SK-N-SH (cell line): Measurements from ENCODE around the gene SLBP. TPM values are rescaled to one million over a fixed set of nuclear protein-coding genes. Genes with fewer than 3 reads are reported as not detected.
"Not testable (repeated sequence)": the region's sequence is repeated elsewhere in the genome, so short reads cannot be mapped to it uniquely, and the experiment has no call there.

ENCODE experiments used
- CTCF ChIA-PET: fragments of 300-600, 350-600 bp; formaldehyde crosslinking; extraction: SDS; loops from one replicate; lab custom pipeline; 2021; lab: Yijun Ruan, JAX
- POLR2A ChIA-PET: fragments of 350-600 bp; sonication (Branson Sonifier 250); formaldehyde crosslinking; extraction: SDS; loops from one replicate; lab custom pipeline; 2020; ENCODE audit warnings: antibody characterized with exemption, inconsistent platforms; lab: Yijun Ruan, JAX
- DNase-seq: peaks from one replicate; pipeline ENCODE4 v3.0.0; 2012
- H2AFZ ChIP-seq: fragments of 200-600 bp; sonication (generic); 2 replicates; pipeline ENCODE4 v1.8.1; 2016; ENCODE audit warnings: antibody characterized with exemption, mild to moderate bottlenecking, low read depth
- H3F3A ChIP-seq: fragments of 200-600 bp; sonication (generic); replicated peaks from 2 replicates; pipeline ENCODE3; 2016; ENCODE audit warnings: antibody characterized with exemption, mild to moderate bottlenecking; ENCODE audit not compliant: insufficient read depth
- H3K27ac ChIP-seq, 2 experiments: fragments of 200-500 bp in 1 of 2; fragments of 200-600 bp in 1 of 2; sonication (Bioruptor generic) in 1 of 2; sonication (generic), shearing (Covaris generic) in 1 of 2; 2 replicates each; pipeline versions ENCODE4 v1.5.1 to v1.6.1; 2014 to 2016; ENCODE audit warnings: low read depth in 2 of 2, inconsistent platforms in 1 of 2, low read length in 1 of 2, mild to moderate bottlenecking in 1 of 2, mixed read lengths in 1 of 2
- H3K27me3 ChIP-seq: fragments of 200-600 bp; sonication (generic), shearing (Covaris generic); 2 replicates; pipeline ENCODE4 v1.6.1; 2016; ENCODE audit warnings: mixed run types; ENCODE audit not compliant: insufficient read depth
- H3K36me3 ChIP-seq, 2 experiments: fragments of 200-500 bp in 1 of 2; fragments of 200-600 bp in 1 of 2; sonication (Bioruptor generic) in 1 of 2; sonication (generic) in 1 of 2; replicated peaks in 1 of 2; 2 replicates each; pipeline versions ENCODE3 to v1.5.1; 2014 to 2016; ENCODE audit warnings: low read length in 1 of 2, mild to moderate bottlenecking in 1 of 2; ENCODE audit not compliant: insufficient read depth in 2 of 2, control insufficient read depth in 1 of 2
- H3K4me1 ChIP-seq, 2 experiments: fragments of 200-500 bp in 1 of 2; fragments of 200-600 bp in 1 of 2; sonication (Bioruptor generic) in 1 of 2; sonication (generic), shearing (Covaris generic) in 1 of 2; 2 replicates each; pipeline versions ENCODE4 v1.5.1 to v1.6.1; 2014 to 2016; ENCODE audit warnings: low read depth in 1 of 2, low read length in 1 of 2, mixed run types in 1 of 2; ENCODE audit not compliant: insufficient read depth in 2 of 2, control insufficient read depth in 1 of 2
- H3K4me2 ChIP-seq: fragments of 200-600 bp; sonication (generic), shearing (Covaris generic); 2 replicates; pipeline ENCODE4 v1.6.1; 2017; ENCODE audit warnings: mixed run types
- H3K4me3 ChIP-seq, 2 experiments: fragments of 200-500 bp in 1 of 2; fragments of 200-600 bp in 1 of 2; sonication (Bioruptor generic) in 1 of 2; sonication (generic), shearing (Covaris generic) in 1 of 2; 2 replicates each; pipeline versions ENCODE4 v1.5.1 to v1.8.1; 2014 to 2016; ENCODE audit warnings: low read depth in 2 of 2, inconsistent platforms in 1 of 2, low read length in 1 of 2, mild to moderate bottlenecking in 1 of 2, mixed read lengths in 1 of 2, moderate library complexity in 1 of 2
- H3K79me2 ChIP-seq: fragments of 200-600 bp; sonication (generic); 2 replicates; pipeline ENCODE4 v1.8.1; 2017; ENCODE audit warnings: mild to moderate bottlenecking; ENCODE audit not compliant: insufficient read depth
- H3K9ac ChIP-seq: fragments of 200-600 bp; sonication (generic); 2 replicates; pipeline ENCODE4 v1.6.1; 2017; ENCODE audit warnings: mixed run types
- H3K9me2 ChIP-seq: fragments of 200-600 bp; sonication (generic); 2 replicates; pipeline ENCODE4 v1.6.1; 2017; ENCODE audit warnings: mixed run types
- H3K9me3 ChIP-seq: fragments of 200-600 bp; sonication (generic); 2 replicates; pipeline ENCODE4 v1.6.1; 2017; ENCODE audit warnings: mixed run types, mild to moderate bottlenecking, moderate library complexity
- H4K20me1 ChIP-seq: fragments of 200-600 bp; sonication (generic); 2 replicates; pipeline ENCODE4 v1.6.1; 2017; ENCODE audit warnings: mild to moderate bottlenecking, mixed run types; ENCODE audit not compliant: insufficient read depth
- CHD2 ChIP-seq: fragments of 150-350 bp; IDR thresholded peaks from 2 replicates; pipeline ENCODE4 v1.6.1; 2018; ENCODE audit warnings: low read length; ENCODE audit not compliant: partially characterized antibody
- CTCF ChIP-seq: fragments of 200-600 bp; sonication (generic); IDR thresholded peaks from 2 replicates; pipeline ENCODE4 v1.6.1; 2017; ENCODE audit warnings: antibody characterized with exemption, mild to moderate bottlenecking, moderate library complexity
- EP300 ChIP-seq, 2 experiments: IDR thresholded peaks; 2 replicates each; pipeline versions ENCODE4 v1.4.0 to v1.6.1; 2012; ENCODE audit warnings: borderline replicate concordance in 1 of 2, low read depth in 1 of 2, low read length in 1 of 2
- EZH2phosphoT487 ChIP-seq: fragments of 200-600 bp; sonication (generic); IDR thresholded peaks from 2 replicates; pipeline ENCODE4 v1.6.1; 2017; ENCODE audit warnings: low read depth, mixed run types, mild to moderate bottlenecking, antibody characterized with exemption, moderate library complexity, borderline replicate concordance
- FOXM1 ChIP-seq: IDR thresholded peaks from 2 replicates; pipeline ENCODE4 v1.4.0; 2012; ENCODE audit warnings: low read depth, mild to moderate bottlenecking
- GABPA ChIP-seq: IDR thresholded peaks from 2 replicates; pipeline ENCODE4 v1.4.0; 2012; ENCODE audit warnings: low read depth, mild to moderate bottlenecking
- GATA2 ChIP-seq: sonication (generic); formaldehyde crosslinking; IDR thresholded peaks from 2 replicates; pipeline ENCODE4 v1.5.0; 2020; ENCODE audit warnings: mild to moderate bottlenecking, missing genetic modification reagents
- MEF2A ChIP-seq: IDR thresholded peaks from 2 replicates; pipeline ENCODE4 v1.4.0; 2012; ENCODE audit warnings: low read depth, borderline replicate concordance
- MXI1 ChIP-seq: IDR thresholded peaks from 2 replicates; pipeline ENCODE4 v1.6.1; 2012; ENCODE audit warnings: mild to moderate bottlenecking, low read depth, low read length, improper control_type of control experiment
- NFIC ChIP-seq: IDR thresholded peaks from 2 replicates; pipeline ENCODE4 v1.4.0; 2012; ENCODE audit warnings: borderline replicate concordance
- PBX3 ChIP-seq: IDR thresholded peaks from 2 replicates; pipeline ENCODE4; 2012
- RAD21 ChIP-seq: IDR thresholded peaks from 2 replicates; pipeline ENCODE4 v1.6.1; 2012; ENCODE audit warnings: mild to moderate bottlenecking, low read length
- RCOR1 ChIP-seq: fragments of 150-350 bp; IDR thresholded peaks from 2 replicates; pipeline ENCODE4 v1.6.1; 2017; ENCODE audit warnings: antibody characterized with exemption, low read length
- REST ChIP-seq: IDR thresholded peaks from 2 replicates; pipeline ENCODE4 v1.6.1; 2012; ENCODE audit warnings: mild to moderate bottlenecking, low read depth, low read length, moderate library complexity
- RFX5 ChIP-seq: IDR thresholded peaks from 2 replicates; pipeline ENCODE4 v1.6.1; 2012; ENCODE audit warnings: mild to moderate bottlenecking, improper control_type of control experiment, low read length
- SIN3A ChIP-seq: IDR thresholded peaks from 2 replicates; pipeline ENCODE4 v1.6.1; 2012; ENCODE audit warnings: low read depth, mild to moderate bottlenecking, low read length, moderate library complexity, borderline replicate concordance
- WGBS: methylation state at CpG from one replicate; pipeline ENCODE4 v1.1.6; 2017; ENCODE audit warnings: low lambda C conversion rate; 5-methylcytosine and 5-hydroxymethylcytosine counted together
- polyA plus RNA-seq, 3 experiments: library from polyadenylated mRNA; depleted of rRNA; stranded (reverse); fragments of >200 nt; gene quantifications; 2 replicates each; pipeline ENCODE4 v1.2.3, GENCODE V29; 2012

The SLBP gene
- polyA plus RNA-seq, 1 of the 3 experiments (the other 2 are of a cell fraction) = 51.5 TPM

- H3K79me2 ChIP-seq = no peaks in the 10 kb centered on the region
- DNase-seq = no peak
- H3K27me3 ChIP-seq = no peaks in the 10 kb centered on the region
- H3F3A ChIP-seq = no peaks in the 10 kb centered on the region
- POLR2A ChIA-PET = no interaction called here
- no peaks in the 10 kb centered on the region for H4K20me1 ChIP-seq
- no peaks in the 10 kb centered on the region for H3K36me3 ChIP-seq
- no peaks in the 10 kb centered on the region for H3K9me3 ChIP-seq
- H3K9me2 ChIP-seq = no peaks in the 10 kb centered on the region
- H3K4me2 ChIP-seq = no peak overlapping the region
- no peak overlapping the region for H2AFZ ChIP-seq
- H3K4me3 ChIP-seq = no peak overlapping the region
- CTCF ChIA-PET = interaction anchor here (1.8 kb wide), 1 partner anchor 19 kb away, joined by 6 read pairs; no protein-coding TSS in a partner anchor
- WGBS = 94% methylated on average over 19 of the region's 20 CpGs
- H3K27ac ChIP-seq = no peak overlapping the region
- no peak for TF ChIP-seq CTCF
- TF ChIP-seq MXI1 = no peak
- no peak for TF ChIP-seq EZH2phosphoT487
- no peak for TF ChIP-seq FOXM1
- no peak for TF ChIP-seq RCOR1
- TF ChIP-seq RAD21 = no peak
- TF ChIP-seq EP300 (IDR thresholded peaks at IDR 0.05; ENCODE audit: borderline replicate concordance in 1 of 2, low read depth in 1 of 2, low read length in 1 of 2) = no peak
- TF ChIP-seq MEF2A = no peak
- H3K9ac ChIP-seq = no peak overlapping the region
- peaks cover 0 to 2% of the 10 kb centered on the region in 2 experiments; a peak in 1 of 4 replicates for H3K4me1 ChIP-seq
These were observed 38.4 kb downstream of the SLBP start for GRCh38 chr4:1673671-1674070.

GRCh38 chr4:1671011-1671410 lies 41.1 kb downstream of the SLBP start:
- H3K79me2 ChIP-seq, H3K4me1 ChIP-seq, POLR2A ChIA-PET, H3K9me2 ChIP-seq, H3K27me3 ChIP-seq, H2AFZ ChIP-seq, H3K36me3 ChIP-seq, H3K27ac ChIP-seq, H4K20me1 ChIP-seq, H3K9me3 ChIP-seq, H3K4me2 ChIP-seq, DNase-seq, H3K4me3 ChIP-seq, H3K9ac ChIP-seq, H3F3A ChIP-seq: not testable (repeated sequence)
- 93% methylated on average over 9 of the region's 20 CpGs for WGBS
- CTCF ChIA-PET = interaction anchor here (1.8 kb wide), 1 partner anchor 59 kb away, joined by 4 read pairs; no protein-coding TSS in a partner anchor

- H4K20me1 ChIP-seq = no peaks in the 10 kb centered on the region
- no peak overlapping the region for H3K4me3 ChIP-seq
- ChIA-PET POLR2A (no interaction called here), CTCF (interaction anchor here (1.6 kb wide), 1 partner anchor 23 kb away, joined by 4 read pairs; no protein-coding TSS in a partner anchor)
- H3K79me2 ChIP-seq = no peaks in the 10 kb centered on the region
- no peaks in the 10 kb centered on the region for H3K9me2 ChIP-seq
- H3K9me3 ChIP-seq = no peaks in the 10 kb centered on the region
- DNase-seq = no peak
- peaks cover 0 to 2% of the 10 kb centered on the region in 2 experiments; a peak in 1 of 4 replicates for H3K4me1 ChIP-seq
- H3K36me3 ChIP-seq = no peaks in the 10 kb centered on the region
- H3F3A ChIP-seq = no peaks in the 10 kb centered on the region
- H3K9ac ChIP-seq = no peak overlapping the region
- no peak overlapping the region for H2AFZ ChIP-seq
- WGBS = 100% methylated on average over 1 of the region's 11 CpGs
- H3K27ac ChIP-seq = no peak overlapping the region
- TF ChIP-seq MXI1 = no peak
- no peak for TF ChIP-seq PBX3
- no peak for TF ChIP-seq SIN3A
- no peak for TF ChIP-seq RFX5
- TF ChIP-seq CHD2 = no peak
- TF ChIP-seq NFIC = no peak
- TF ChIP-seq GATA2 (CRISPR knock-in tag) = no peak
- no peak for TF ChIP-seq GABPA
- no peak for TF ChIP-seq REST
- TF ChIP-seq, all 33 proteins: peak for 0
- H3K4me2 ChIP-seq = no peak overlapping the region
- no peaks in the 10 kb centered on the region for H3K27me3 ChIP-seq
These were observed 41.8 kb downstream of the SLBP start for GRCh38 chr4:1670279-1670678.
